HG02852 (cell line): ENCODE data around the gene CHPF.
A peak's percentile ranks its signal among the peaks of the same experiment; 100 is the strongest.

Experiments used
- ATAC-seq: cut with Tn5 transposase; IDR thresholded peaks from one replicate; pipeline ENCODE4 v1.9.1; 2021; ENCODE audit warnings: mild to moderate bottlenecking, moderate library complexity; ENCODE audit not compliant: unreplicated experiment

Gene CHPF

GRCh38 chr2:219498280-219499057 lies 45.1 kb downstream of the CHPF start, which contains the start of gene GMPPA:
GMPPA (plus strand) TSS chr2:219498891; CDS start chr2:219499976, 1,085 bp downstream.
- peak; percentile 93 for ATAC-seq

- peak; percentile 24 for ATAC-seq
Observed at GRCh38 chr2:219497495-219498279, 45.9 kb downstream of the CHPF start.

GRCh38 chr2:219496825-219497494 lies 46.6 kb downstream of the CHPF start:
- ATAC-seq = no peak

- ATAC-seq = no peak
Observed at GRCh38 chr2:219496247-219496824, 47.3 kb downstream of the CHPF start.

- no peak for ATAC-seq
Observed at GRCh38 chr2:219495531-219496122, 48.0 kb downstream of the CHPF start.

GRCh38 chr2:219494952-219495530 lies 48.6 kb downstream of the CHPF start:
- ATAC-seq = no peak

GRCh38 chr2:219493086-219493485 lies 50.5 kb downstream of the CHPF start:
- ATAC-seq = no peak

GRCh38 chr2:219492575-219492974 lies 51.0 kb downstream of the CHPF start:
- ATAC-seq = no peak

- no peak for ATAC-seq
Observed at GRCh38 chr2:219491278-219491963, 52.2 kb downstream of the CHPF start.

GRCh38 chr2:219490600-219491130 lies 52.9 kb downstream of the CHPF start:
- ATAC-seq = no peak

- no peak for ATAC-seq
Observed at GRCh38 chr2:219490186-219490585, 53.4 kb downstream of the CHPF start.

GRCh38 chr2:219489315-219489714 lies 54.3 kb downstream of the CHPF start:
- ATAC-seq = no peak
